Smooth muscle cell (in vitro differentiated cells): ENCODE data around the gene TMEM119. TPM values are rescaled to one million over a fixed set of nuclear protein-coding genes. Genes with fewer than 3 reads are reported as not detected.

ENCODE experiments used
- DNase-seq: peaks from one replicate; lab custom pipeline; 2025; ENCODE audit not compliant: unreplicated experiment; lab: John Stamatoyannopoulos, UW
- H2AFZ ChIP-seq: fragments of 200-600 bp; sonication (generic); 2 replicates; pipeline ENCODE4 v1.6.0; 2016; ENCODE audit warnings: antibody characterized with exemption, low read depth, mild to moderate bottlenecking
- H3F3A ChIP-seq: fragments of 200-600 bp; sonication (generic); 2 replicates; pipeline ENCODE4 v1.6.0; 2017; ENCODE audit warnings: antibody characterized with exemption, low read depth
- H3K27ac ChIP-seq: fragments of 200-600 bp; sonication (generic); 2 replicates; pipeline ENCODE4 v1.5.1; 2016; ENCODE audit warnings: low read depth, mild to moderate bottlenecking
- H3K27me3 ChIP-seq: fragments of 200-600 bp; sonication (generic); 2 replicates; pipeline ENCODE4 v1.6.1; 2016; ENCODE audit warnings: low read depth, mild to moderate bottlenecking
- H3K36me3 ChIP-seq: fragments of 200-600 bp; sonication (generic); 2 replicates; pipeline ENCODE4 v1.5.1; 2016; ENCODE audit warnings: low read depth
- H3K4me1 ChIP-seq: fragments of 200-600 bp; sonication (generic); 2 replicates; pipeline ENCODE4 v1.5.1; 2016; ENCODE audit warnings: low read depth
- H3K4me2 ChIP-seq: fragments of 200-600 bp; sonication (generic); 2 replicates; pipeline ENCODE4 v1.6.0; 2016; ENCODE audit warnings: mild to moderate bottlenecking
- H3K4me3 ChIP-seq: fragments of 200-600 bp; sonication (generic); 2 replicates; pipeline ENCODE4 v1.5.1; 2016; ENCODE audit warnings: mild to moderate bottlenecking
- H3K79me2 ChIP-seq: fragments of 200-600 bp; sonication (generic); 2 replicates; pipeline ENCODE4 v1.6.0; 2016; ENCODE audit warnings: low read depth, mild to moderate bottlenecking
- H3K9ac ChIP-seq: fragments of 200-600 bp; sonication (generic); 2 replicates; pipeline ENCODE4 v1.6.0; 2016; ENCODE audit warnings: low read depth
- H3K9me3 ChIP-seq: fragments of 200-600 bp; sonication (generic); replicated peaks from 2 replicates; pipeline ENCODE4 v1.5.1; 2016; ENCODE audit warnings: low read depth
- H4K20me1 ChIP-seq: fragments of 200-600 bp; sonication (generic); 2 replicates; pipeline ENCODE4 v1.6.0; 2016; ENCODE audit warnings: low read depth
- CTCF ChIP-seq: fragments of 200-600 bp; sonication (generic); IDR thresholded peaks from 2 replicates; pipeline ENCODE4 v1.5.1; 2017; ENCODE audit warnings: borderline replicate concordance, mild to moderate bottlenecking, antibody characterized with exemption; ENCODE audit not compliant: insufficient read depth, poor library complexity, severe bottlenecking
- WGBS: methylation state at CpG from one replicate; pipeline ENCODE4 v1.1.7; 2016; ENCODE audit warnings: low lambda C conversion rate; 5-methylcytosine and 5-hydroxymethylcytosine counted together
- polyA plus RNA-seq: library from polyadenylated mRNA; unstranded; fragments of >200 nt; fragmentation: Nextera tagmentation; extraction: Ambion mirVana; gene quantifications from 2 replicates; pipeline ENCODE4 v1.2.1, GENCODE V29; 2016
- total RNA-seq: library from RNA; depleted of rRNA; stranded (reverse); fragments of >200 nt; gene quantifications from 2 replicates; pipeline ENCODE4 v1.2.3, GENCODE V29; 2014

TMEM119 gene
- total and polyA plus RNA-seq, 2 experiments from 2014 or later, result 40.9 to 103 TPM

DNA sequence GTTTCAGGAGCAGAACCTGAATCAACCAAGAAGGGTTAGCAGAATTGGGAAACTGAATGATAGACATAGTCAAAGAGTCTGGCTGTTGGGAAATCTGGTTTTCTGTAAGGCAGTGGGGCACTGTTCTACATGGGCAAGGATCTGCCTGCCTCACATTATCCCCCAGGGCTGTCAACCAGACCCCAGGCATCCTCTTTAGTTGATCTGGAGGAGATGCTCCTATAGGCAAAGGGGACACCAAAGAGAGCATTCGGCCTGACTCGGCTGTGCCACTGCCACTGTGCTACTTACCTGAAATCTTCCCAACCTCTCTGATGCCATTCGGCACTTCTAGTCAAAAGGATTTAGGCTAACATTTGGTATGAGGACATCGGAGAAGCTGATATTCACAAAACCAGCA, 31.4 kb downstream of the TMEM119 start:
- Histone ChIP-seq H3K9me3 (no peaks in the 10 kb centered on the region), H3K79me2 (peaks cover 14% of the 10 kb centered on the region), H2AFZ (no peak overlapping the region), H3K27ac (no peak overlapping the region), H3K4me2 (no peak overlapping the region), H3K4me1 (no peaks in the 10 kb centered on the region), H3K27me3 (no peaks in the 10 kb centered on the region), H3K4me3 (no peak overlapping the region), H3K36me3 (peaks cover 11% of the 10 kb centered on the region), H3F3A (peaks cover 19% of the 10 kb centered on the region), H3K9ac (no peak overlapping the region), H4K20me1 (peaks cover 8% of the 10 kb centered on the region)
- no peak for DNase-seq
- WGBS, result 95% methylated on average over 4 of the region's 4 CpGs
- no peak for TF ChIP-seq CTCF

DNA sequence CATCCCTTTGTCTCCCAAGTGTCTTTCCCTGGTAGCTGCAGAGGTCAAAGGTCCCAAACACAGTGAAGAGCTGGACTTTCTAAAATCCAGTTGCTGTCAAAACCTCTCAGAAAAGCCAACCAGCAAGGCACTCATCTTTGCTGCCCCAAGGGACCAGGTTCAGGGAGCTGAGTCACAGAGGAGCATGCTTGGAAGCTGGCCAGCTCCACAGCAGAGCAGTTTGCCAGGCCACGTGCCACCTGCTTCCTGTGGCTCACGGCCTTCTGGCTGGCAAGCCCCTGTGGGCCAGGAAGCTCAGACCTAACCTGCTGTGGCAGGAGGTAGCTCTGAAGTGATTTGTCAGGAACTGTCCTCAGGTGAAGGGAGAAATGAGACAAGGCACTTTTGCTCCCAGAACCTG, 31.9 kb downstream of the TMEM119 start:
- no peak overlapping the region for H3K9ac ChIP-seq
- H4K20me1 ChIP-seq, result peaks cover 8% of the 10 kb centered on the region
- H3K79me2 ChIP-seq, result peaks cover 14% of the 10 kb centered on the region
- peaks cover 19% of the 10 kb centered on the region for H3F3A ChIP-seq
- peaks cover 11% of the 10 kb centered on the region for H3K36me3 ChIP-seq
- WGBS, result 83% methylated on average over 2 of the region's 2 CpGs
- no peak for TF ChIP-seq CTCF
- H2AFZ ChIP-seq, result no peak overlapping the region
- no peaks in the 10 kb centered on the region for H3K4me1 ChIP-seq
- no peak overlapping the region for H3K27ac ChIP-seq
- H3K9me3 ChIP-seq, result no peaks in the 10 kb centered on the region
- H3K4me3 ChIP-seq, result no peak overlapping the region
- no peaks in the 10 kb centered on the region for H3K27me3 ChIP-seq
- H3K4me2 ChIP-seq, result no peak overlapping the region
- DNase-seq, result no peak

- Histone ChIP-seq H3K27ac (no peak overlapping the region), H3F3A (peaks cover 14% of the 10 kb centered on the region), H3K4me2 (no peak overlapping the region), H3K27me3 (no peaks in the 10 kb centered on the region), H3K79me2 (peaks cover 22% of the 10 kb centered on the region), H3K36me3 (peaks cover 11% of the 10 kb centered on the region), H3K9ac (no peak overlapping the region), H3K4me1 (peaks cover under 1% of the 10 kb centered on the region), H2AFZ (no peak overlapping the region), H3K9me3 (no peaks in the 10 kb centered on the region), H4K20me1 (peaks cover 9% of the 10 kb centered on the region), H3K4me3 (no peak overlapping the region)
- WGBS, result 98% methylated on average over 3 of the region's 3 CpGs
- TF ChIP-seq CTCF, result no peak
- DNase-seq, result no peak
These were observed 32.7 kb downstream of the TMEM119 start for GRCh38 chr12:108565146-108565545.

- peaks cover 11% of the 10 kb centered on the region for H3K36me3 ChIP-seq
- no peak overlapping the region for H3K9ac ChIP-seq
- peaks cover 26% of the 10 kb centered on the region for H3K79me2 ChIP-seq
- no peaks in the 10 kb centered on the region for H3K9me3 ChIP-seq
- peak; percentile 1 for TF ChIP-seq CTCF
- no peak overlapping the region for H3K27ac ChIP-seq
- H3K4me2 ChIP-seq, result no peak overlapping the region
- H4K20me1 ChIP-seq, result peaks cover 13% of the 10 kb centered on the region
- H2AFZ ChIP-seq, result no peak overlapping the region
- no peaks in the 10 kb centered on the region for H3K27me3 ChIP-seq
- H3F3A ChIP-seq, result peaks cover 12% of the 10 kb centered on the region
- H3K4me3 ChIP-seq, result no peak overlapping the region
- H3K4me1 ChIP-seq, result peaks cover 5% of the 10 kb centered on the region
- DNase-seq, result no peak
These were observed 33.2 kb downstream of the TMEM119 start for GRCh38 chr12:108564724-108565123.
